HCT116 (cell line): Measurements from ENCODE around the gene CAMK2G. TPM values are rescaled to one million over a fixed set of nuclear protein-coding genes. Genes with fewer than 3 reads are reported as not detected.

ENCODE experiments used
- ATAC-seq: fragments of 200-7000 bp; cut with Tn5 transposase; 2 replicates; pipeline ENCODE4 v1.9.1; 2020; ENCODE audit warnings: mild to moderate bottlenecking, moderate library complexity
- BruUV-seq: library from RNA; stranded (reverse); fragments of 400-500 nt; replicated peaks from 2 replicates; lab custom pipeline; 2021; lab: Mats Ljungman, UMichigan
- CTCF ChIA-PET: fragments of 300-600 bp; sonication (Branson Sonifier 250); formaldehyde crosslinking; loops from one replicate; lab custom pipeline; 2021; ENCODE audit warnings: antibody characterized with exemption; lab: Charles Lee
- POLR2A ChIA-PET: fragments of 300-600, 350-600 bp; sonication (Branson Sonifier 250); formaldehyde crosslinking; loops from one replicate; lab custom pipeline; 2021; ENCODE audit warnings: antibody characterized with exemption; lab: Charles Lee
- RAD21 ChIA-PET, 2 experiments: fragments of 300-600 bp; sonication (Branson Sonifier 250); formaldehyde crosslinking; loops; one replicate each; lab custom pipeline; 2023; ENCODE audit warnings: low total read pairs in 2 of 2; ENCODE audit not compliant: uncharacterized antibody in 2 of 2, unreplicated experiment in 2 of 2, low non-redundant PET in 1 of 2; lab: Charles Lee
- DNase-seq: peaks from one replicate; pipeline ENCODE4 v3.0.0-alpha.2; 2010; ENCODE audit warnings: low read depth, low spot score
- H2AFZ ChIP-seq: fragments of 200-600 bp; shearing (Covaris generic), sonication (generic); 2 replicates; pipeline ENCODE4 v1.6.1; 2017; ENCODE audit warnings: low read depth, mixed run types, mixed read lengths, antibody characterized with exemption, low read length; ENCODE audit not compliant: poor library complexity, severe bottlenecking
- H3K27ac ChIP-seq: 2 replicates; pipeline ENCODE4 v1.5.1; 2012; ENCODE audit warnings: low read depth, low read length
- H3K27me3 ChIP-seq: fragments of 200-600 bp; sonication (generic); 2 replicates; pipeline ENCODE4 v1.6.1; 2016; ENCODE audit warnings: mixed run types, low read length, mixed read lengths; ENCODE audit not compliant: insufficient read depth
- H3K36me3 ChIP-seq, 2 experiments: fragments of 200-500 bp in 1 of 2; fragments of 200-600 bp in 1 of 2; sonication (Bioruptor generic) in 1 of 2; sonication (generic) in 1 of 2; 2 replicates each; pipeline versions ENCODE4 v1.5.1 to v1.6.1; 2014 to 2016; ENCODE audit warnings: low read length in 2 of 2, inconsistent platforms in 1 of 2, mixed read lengths in 1 of 2, mixed run types in 1 of 2; ENCODE audit not compliant: insufficient read depth in 2 of 2, control insufficient read depth in 1 of 2
- H3K4me1 ChIP-seq, 2 experiments: fragments of 200-600 bp in 1 of 2; sonication (generic) in 1 of 2; 2 replicates each; pipeline versions ENCODE4 v1.5.1 to v1.6.1; 2012 to 2017; ENCODE audit warnings: low read length in 2 of 2, inconsistent platforms in 1 of 2, mild to moderate bottlenecking in 1 of 2, mixed read lengths in 1 of 2, mixed run types in 1 of 2, moderate library complexity in 1 of 2; ENCODE audit not compliant: insufficient read depth in 2 of 2, control insufficient read depth in 1 of 2
- H3K4me2 ChIP-seq: fragments of 200-600 bp; sonication (generic); 2 replicates; pipeline ENCODE4 v1.6.1; 2017; ENCODE audit warnings: mixed run types, low read length, mixed read lengths
- H3K4me3 ChIP-seq, 2 experiments: fragments of 200-600 bp in 1 of 2; sonication (generic) in 1 of 2; replicated peaks in 1 of 2; 2 replicates each; pipeline ENCODE4 v1.5.1; 2011 to 2016; ENCODE audit warnings: low read length in 2 of 2, control low read depth in 1 of 2, low read depth in 1 of 2, mild to moderate bottlenecking in 1 of 2, mixed read lengths in 1 of 2, mixed run types in 1 of 2
- H3K79me2 ChIP-seq: fragments of 200-600 bp; sonication (generic); 2 replicates; pipeline ENCODE4 v1.6.1; 2017; ENCODE audit warnings: mild to moderate bottlenecking, mixed run types, low read length, moderate library complexity, mixed read lengths; ENCODE audit not compliant: insufficient read depth
- H3K9ac ChIP-seq: fragments of 200-600 bp; sonication (generic); 2 replicates; pipeline ENCODE4 v1.6.1; 2016; ENCODE audit warnings: low read length, mixed read lengths
- H3K9me2 ChIP-seq: fragments of 200-600 bp; sonication (generic), shearing (Covaris generic); 2 replicates; pipeline ENCODE4 v1.6.1; 2017; ENCODE audit warnings: mixed run types, mild to moderate bottlenecking, moderate library complexity; ENCODE audit not compliant: insufficient read depth
- H3K9me3 ChIP-seq, 2 experiments: fragments of 200-500 bp in 1 of 2; fragments of 200-600 bp in 1 of 2; sonication (Bioruptor generic) in 1 of 2; sonication (generic) in 1 of 2; 2 replicates each; pipeline ENCODE4 v1.6.1; 2014 to 2017; ENCODE audit warnings: low read length in 2 of 2, mixed read lengths in 2 of 2, inconsistent platforms in 1 of 2, low read depth in 1 of 2, mild to moderate bottlenecking in 1 of 2, mixed run types in 1 of 2, moderate library complexity in 1 of 2; ENCODE audit not compliant: control insufficient read depth in 1 of 2, insufficient read depth in 1 of 2
- H4K20me1 ChIP-seq: fragments of 200-600 bp; sonication (generic), shearing (Covaris generic); 2 replicates; pipeline ENCODE4 v1.6.1; 2017; ENCODE audit warnings: mixed run types, mild to moderate bottlenecking, moderate library complexity; ENCODE audit not compliant: insufficient read depth
- EZH2phosphoT487 ChIP-seq: fragments of 200-600 bp; IDR thresholded peaks from 2 replicates; pipeline ENCODE4 v1.6.1; 2018; ENCODE audit warnings: antibody characterized with exemption, borderline replicate concordance
- SRF ChIP-seq: IDR thresholded peaks from 2 replicates; pipeline ENCODE4 v1.6.1; 2012; ENCODE audit warnings: low read depth
- ZFX ChIP-seq: fragments of 450-650 bp; IDR thresholded peaks from 2 replicates; pipeline ENCODE4 v1.6.1; 2017
- intact Hi-C: fragments of 100-400 bp; cut with micrococcal nuclease; formaldehyde crosslinking; loops from 2 replicates; pipeline ENCODE4 v1.10.0; 2022
- total RNA-seq: library from RNA; stranded (reverse); gene quantifications from one replicate; pipeline ENCODE4 v1.2.1, GENCODE V29; 2021; ENCODE audit not compliant: unreplicated experiment
- TF ChIP-seq, protein P1 (sequence below): IDR thresholded peaks from 2 replicates; pipeline ENCODE4 v1.6.1; 2012; ENCODE audit warnings: low read depth
- TF ChIP-seq, protein P2 (sequence below): IDR thresholded peaks from 2 replicates; pipeline ENCODE4 v1.6.1; 2012

Gene CAMK2G
- total RNA-seq, 1 experiment from 2014 or later: 28.3 TPM

DNA sequence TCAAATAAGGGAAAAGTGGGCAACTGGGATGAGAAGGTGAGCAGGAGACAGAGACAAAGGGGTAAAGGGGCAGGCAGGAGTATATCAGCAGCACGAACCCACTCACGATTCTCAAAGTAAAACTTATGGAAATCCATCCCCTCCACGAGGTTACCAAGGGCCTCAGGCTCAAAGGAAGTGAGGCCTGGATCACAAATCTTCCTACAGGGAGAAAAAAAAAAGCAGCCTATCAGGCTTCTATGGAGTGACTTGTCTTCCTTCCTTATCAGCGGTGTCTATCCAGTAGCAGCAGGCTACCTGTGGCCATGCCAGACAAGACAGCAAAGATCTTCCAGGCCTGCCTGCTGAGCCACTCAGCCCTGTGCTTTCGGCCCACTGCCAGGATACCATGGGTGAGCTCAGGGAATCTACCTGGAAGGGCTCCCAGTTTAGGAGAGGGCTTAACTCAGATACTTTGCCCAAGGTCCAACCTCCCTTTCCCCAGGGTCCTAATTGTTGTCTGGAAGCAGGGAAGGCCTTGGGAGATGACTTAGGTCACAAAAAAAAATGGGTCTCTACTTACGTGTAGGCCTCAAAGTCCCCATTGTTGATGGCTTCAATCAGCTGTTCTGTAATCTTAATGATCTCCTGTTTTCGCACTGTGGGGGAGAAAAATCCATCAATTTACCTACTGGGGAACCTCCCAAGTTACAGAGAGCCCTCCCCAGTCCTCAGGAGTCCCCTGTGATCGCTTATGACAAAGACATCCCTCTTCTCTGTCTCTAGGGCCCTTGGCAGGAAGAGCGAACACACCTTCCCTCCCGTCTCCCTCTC, 57.2 kb downstream of the CAMK2G start:
- no TSS peak for BruUV-seq
- TF ChIP-seq EZH2phosphoT487 (no peak), ZFX (no peak), SRF (no peak)
- TF ChIP-seq, protein P1, sequence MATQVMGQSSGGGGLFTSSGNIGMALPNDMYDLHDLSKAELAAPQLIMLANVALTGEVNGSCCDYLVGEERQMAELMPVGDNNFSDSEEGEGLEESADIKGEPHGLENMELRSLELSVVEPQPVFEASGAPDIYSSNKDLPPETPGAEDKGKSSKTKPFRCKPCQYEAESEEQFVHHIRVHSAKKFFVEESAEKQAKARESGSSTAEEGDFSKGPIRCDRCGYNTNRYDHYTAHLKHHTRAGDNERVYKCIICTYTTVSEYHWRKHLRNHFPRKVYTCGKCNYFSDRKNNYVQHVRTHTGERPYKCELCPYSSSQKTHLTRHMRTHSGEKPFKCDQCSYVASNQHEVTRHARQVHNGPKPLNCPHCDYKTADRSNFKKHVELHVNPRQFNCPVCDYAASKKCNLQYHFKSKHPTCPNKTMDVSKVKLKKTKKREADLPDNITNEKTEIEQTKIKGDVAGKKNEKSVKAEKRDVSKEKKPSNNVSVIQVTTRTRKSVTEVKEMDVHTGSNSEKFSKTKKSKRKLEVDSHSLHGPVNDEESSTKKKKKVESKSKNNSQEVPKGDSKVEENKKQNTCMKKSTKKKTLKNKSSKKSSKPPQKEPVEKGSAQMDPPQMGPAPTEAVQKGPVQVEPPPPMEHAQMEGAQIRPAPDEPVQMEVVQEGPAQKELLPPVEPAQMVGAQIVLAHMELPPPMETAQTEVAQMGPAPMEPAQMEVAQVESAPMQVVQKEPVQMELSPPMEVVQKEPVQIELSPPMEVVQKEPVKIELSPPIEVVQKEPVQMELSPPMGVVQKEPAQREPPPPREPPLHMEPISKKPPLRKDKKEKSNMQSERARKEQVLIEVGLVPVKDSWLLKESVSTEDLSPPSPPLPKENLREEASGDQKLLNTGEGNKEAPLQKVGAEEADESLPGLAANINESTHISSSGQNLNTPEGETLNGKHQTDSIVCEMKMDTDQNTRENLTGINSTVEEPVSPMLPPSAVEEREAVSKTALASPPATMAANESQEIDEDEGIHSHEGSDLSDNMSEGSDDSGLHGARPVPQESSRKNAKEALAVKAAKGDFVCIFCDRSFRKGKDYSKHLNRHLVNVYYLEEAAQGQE: no peak
- TF ChIP-seq, protein P2, sequence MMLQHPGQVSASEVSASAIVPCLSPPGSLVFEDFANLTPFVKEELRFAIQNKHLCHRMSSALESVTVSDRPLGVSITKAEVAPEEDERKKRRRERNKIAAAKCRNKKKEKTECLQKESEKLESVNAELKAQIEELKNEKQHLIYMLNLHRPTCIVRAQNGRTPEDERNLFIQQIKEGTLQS: no peak
- H3K9me2 ChIP-seq: no peaks in the 10 kb centered on the region
- no peak overlapping the region for H3K9ac ChIP-seq
- no peak for ATAC-seq
- no peaks in the 10 kb centered on the region for H3K9me3 ChIP-seq
- no peak overlapping the region for H3K27ac ChIP-seq
- H3K27me3 ChIP-seq: no peaks in the 10 kb centered on the region
- H3K79me2 ChIP-seq: no peaks in the 10 kb centered on the region
- ChIA-PET RAD21 (no interaction called here), POLR2A (no interaction called here), CTCF (no interaction called here)
- H2AFZ ChIP-seq: no peak overlapping the region
- DNase-seq: no peak
- H3K4me1 ChIP-seq: peaks cover 3 to 7% of the 10 kb centered on the region in 2 experiments; a peak in 3 of 4 replicates
- no peak overlapping the region for H3K4me2 ChIP-seq
- H3K36me3 ChIP-seq: peaks cover 12 to 18% of the 10 kb centered on the region in 2 experiments; a peak in 3 of 4 replicates
- intact Hi-C loops: no loop called here
- no peaks in the 10 kb centered on the region for H4K20me1 ChIP-seq
- H3K4me3 ChIP-seq: no peak overlapping the region
